GM18517 (cell line): ENCODE results near the gene KLHL41.
"Not testable (repeated sequence)": the region's sequence is repeated elsewhere in the genome, so short reads cannot be mapped to it uniquely, and the experiment has no call there.

Source experiments
- ATAC-seq: cut with Tn5 transposase; IDR thresholded peaks from one replicate; pipeline ENCODE4 v1.9.1; 2021; ENCODE audit warnings: mild to moderate bottlenecking, moderate library complexity; ENCODE audit not compliant: unreplicated experiment

KLHL41 gene

DNA sequence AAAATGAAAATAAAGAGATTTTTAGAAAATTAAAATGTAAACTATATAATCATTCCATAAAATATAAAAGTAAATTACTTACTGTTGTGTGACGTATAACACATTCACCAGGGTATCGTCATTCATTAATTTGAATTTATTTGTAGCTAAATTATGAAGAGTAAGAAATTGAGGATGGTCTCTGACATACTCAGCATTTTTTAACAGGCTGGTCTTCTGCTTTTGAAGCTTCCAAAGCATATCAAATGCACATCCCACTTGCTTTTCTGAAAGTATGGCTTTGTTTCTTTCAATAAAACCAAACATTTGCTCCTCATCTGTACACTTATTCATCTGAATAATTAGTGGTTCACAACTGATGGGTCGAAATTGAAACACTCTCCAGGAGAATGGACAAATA lies 62.1 kb downstream of the KLHL41 start:
- no peak for ATAC-seq

DNA sequence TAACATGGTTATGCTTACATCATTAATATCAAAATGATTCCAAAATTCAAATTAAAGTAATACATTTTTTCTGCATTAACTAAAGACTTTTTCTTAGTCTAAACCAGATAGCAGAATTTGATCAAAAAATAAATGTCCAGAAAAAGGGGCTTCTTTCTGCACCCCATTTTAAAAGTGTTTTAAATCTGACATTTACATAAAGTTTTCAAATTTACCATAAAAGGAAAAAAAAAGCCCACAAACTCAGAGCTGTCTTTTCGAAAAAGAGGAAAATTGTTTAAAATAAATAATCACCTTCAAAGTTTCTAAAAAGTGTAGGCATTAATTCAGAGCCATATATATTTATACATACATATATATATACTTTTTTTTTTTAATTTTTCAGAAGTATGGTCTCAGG lies 62.7 kb downstream of the KLHL41 start:
- no peak for ATAC-seq

- ATAC-seq: no peak
Observed at GRCh38 chr2:169572821-169573159, 63.3 kb downstream of the KLHL41 start.

- ATAC-seq: peak; percentile 98
Observed at GRCh38 chr2:169573160-169573973, 63.9 kb downstream of the KLHL41 start, which contains the start of gene FASTKD1. FASTKD1 (minus strand) TSS chr2:169573865; CDS start chr2:169572029, 1,836 bp downstream.

DNA sequence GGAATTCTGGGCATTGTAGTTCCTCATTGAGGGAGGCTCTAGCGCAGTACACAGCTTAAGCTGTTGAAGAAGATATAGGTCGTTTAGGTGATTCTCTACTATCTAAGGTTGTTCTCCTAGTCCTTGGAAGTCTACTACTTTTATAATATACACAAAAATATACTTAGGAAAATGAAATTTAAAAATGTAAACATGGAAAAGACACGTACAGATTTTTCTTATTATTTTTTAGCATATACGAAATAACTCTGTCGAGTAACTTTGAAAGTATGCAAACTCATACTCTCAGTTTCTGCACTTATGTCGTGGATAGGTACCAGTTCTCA lies 64.4 kb downstream of the KLHL41 start:
- no peak for ATAC-seq

DNA sequence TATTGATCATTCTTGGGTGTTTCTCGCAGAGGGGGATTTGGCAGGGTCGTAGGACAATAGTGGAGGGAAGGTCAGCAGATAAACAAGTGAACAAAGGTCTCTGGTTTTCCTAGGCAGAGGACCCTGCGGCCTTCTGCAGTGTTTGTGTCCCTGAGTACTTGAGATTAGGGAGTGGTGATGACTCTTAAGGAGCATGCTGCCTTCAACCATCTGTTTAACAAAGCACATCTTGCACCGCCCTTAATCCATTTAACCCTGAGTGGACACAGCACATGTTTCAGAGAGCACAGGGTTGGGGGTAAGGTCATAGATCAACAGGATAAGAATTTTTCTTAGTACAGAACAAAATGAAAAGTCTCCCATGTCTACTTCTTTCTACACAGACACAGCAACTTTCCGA lies 65.0 kb downstream of the KLHL41 start:
- ATAC-seq: not testable (repeated sequence)

DNA sequence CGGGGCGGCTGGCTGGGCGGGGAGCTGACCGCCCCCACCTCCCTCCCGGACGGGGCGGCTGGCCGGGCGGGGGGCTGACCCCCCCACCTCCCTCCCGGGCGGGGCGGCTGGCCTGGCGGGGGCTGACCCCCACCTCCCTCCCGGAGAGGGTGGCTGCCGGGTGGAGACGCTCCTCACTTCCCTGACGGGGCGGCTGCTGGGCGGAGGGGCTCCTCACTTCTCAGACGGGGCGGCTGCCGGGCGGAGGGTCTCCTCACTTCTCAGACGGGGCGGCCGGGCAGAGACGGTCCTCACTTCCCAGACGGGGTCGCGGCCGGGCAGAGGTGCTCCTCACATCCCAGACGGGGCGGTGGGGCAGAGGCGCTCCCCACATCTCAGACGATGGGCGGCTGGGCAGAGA lies 65.8 kb downstream of the KLHL41 start:
- not testable (repeated sequence) for ATAC-seq
